ENCODE measurements around the gene EPHB1. TPM values are rescaled to one million over a fixed set of nuclear protein-coding genes. Genes with fewer than 3 reads are reported as not detected.

The EPHB1 gene
- polyA plus RNA-seq, 1 donor from 2014 or later = 18.7 TPM

GRCh38 chr3:135056084-135056730, 261.1 kb downstream of the EPHB1 start:
- H3K9me2 ChIP-seq (ENCODE audit: insufficient read depth, low read length) = no peaks in the 10 kb centered on the region
- no peaks in the 10 kb centered on the region for H3K36me3 ChIP-seq (ENCODE audit: insufficient read depth, low read length)
- no peaks in the 10 kb centered on the region for H3K27me3 ChIP-seq (ENCODE audit: insufficient read depth, low read depth, low read length)
- no peaks in the 10 kb centered on the region for H3F3A ChIP-seq (ENCODE audit: insufficient read depth, low read length, poor library complexity, severe bottlenecking)
- no peak overlapping the region for H3K27ac ChIP-seq (ENCODE audit: low read length)
- H3K4me3 ChIP-seq (ENCODE audit: low read length) = no peak overlapping the region
- H2AFZ ChIP-seq (ENCODE audit: low read depth, low read length) = no peak overlapping the region
- H3K4me2 ChIP-seq (ENCODE audit: low read length) = no peak overlapping the region
- no peak overlapping the region for H3K9ac ChIP-seq (ENCODE audit: low read length)
- no peaks in the 10 kb centered on the region for H4K20me1 ChIP-seq (ENCODE audit: insufficient read depth)
- no peaks in the 10 kb centered on the region for H3K9me3 ChIP-seq (ENCODE audit: low read length)
- TF ChIP-seq, protein P1, sequence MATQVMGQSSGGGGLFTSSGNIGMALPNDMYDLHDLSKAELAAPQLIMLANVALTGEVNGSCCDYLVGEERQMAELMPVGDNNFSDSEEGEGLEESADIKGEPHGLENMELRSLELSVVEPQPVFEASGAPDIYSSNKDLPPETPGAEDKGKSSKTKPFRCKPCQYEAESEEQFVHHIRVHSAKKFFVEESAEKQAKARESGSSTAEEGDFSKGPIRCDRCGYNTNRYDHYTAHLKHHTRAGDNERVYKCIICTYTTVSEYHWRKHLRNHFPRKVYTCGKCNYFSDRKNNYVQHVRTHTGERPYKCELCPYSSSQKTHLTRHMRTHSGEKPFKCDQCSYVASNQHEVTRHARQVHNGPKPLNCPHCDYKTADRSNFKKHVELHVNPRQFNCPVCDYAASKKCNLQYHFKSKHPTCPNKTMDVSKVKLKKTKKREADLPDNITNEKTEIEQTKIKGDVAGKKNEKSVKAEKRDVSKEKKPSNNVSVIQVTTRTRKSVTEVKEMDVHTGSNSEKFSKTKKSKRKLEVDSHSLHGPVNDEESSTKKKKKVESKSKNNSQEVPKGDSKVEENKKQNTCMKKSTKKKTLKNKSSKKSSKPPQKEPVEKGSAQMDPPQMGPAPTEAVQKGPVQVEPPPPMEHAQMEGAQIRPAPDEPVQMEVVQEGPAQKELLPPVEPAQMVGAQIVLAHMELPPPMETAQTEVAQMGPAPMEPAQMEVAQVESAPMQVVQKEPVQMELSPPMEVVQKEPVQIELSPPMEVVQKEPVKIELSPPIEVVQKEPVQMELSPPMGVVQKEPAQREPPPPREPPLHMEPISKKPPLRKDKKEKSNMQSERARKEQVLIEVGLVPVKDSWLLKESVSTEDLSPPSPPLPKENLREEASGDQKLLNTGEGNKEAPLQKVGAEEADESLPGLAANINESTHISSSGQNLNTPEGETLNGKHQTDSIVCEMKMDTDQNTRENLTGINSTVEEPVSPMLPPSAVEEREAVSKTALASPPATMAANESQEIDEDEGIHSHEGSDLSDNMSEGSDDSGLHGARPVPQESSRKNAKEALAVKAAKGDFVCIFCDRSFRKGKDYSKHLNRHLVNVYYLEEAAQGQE (IDR thresholded peaks at IDR 0.05; ENCODE audit: borderline replicate concordance) = no peak
- no peak for TF ChIP-seq TAF1 (IDR thresholded peaks at IDR 0.05; ENCODE audit: low read depth)
- TF ChIP-seq, protein P2, sequence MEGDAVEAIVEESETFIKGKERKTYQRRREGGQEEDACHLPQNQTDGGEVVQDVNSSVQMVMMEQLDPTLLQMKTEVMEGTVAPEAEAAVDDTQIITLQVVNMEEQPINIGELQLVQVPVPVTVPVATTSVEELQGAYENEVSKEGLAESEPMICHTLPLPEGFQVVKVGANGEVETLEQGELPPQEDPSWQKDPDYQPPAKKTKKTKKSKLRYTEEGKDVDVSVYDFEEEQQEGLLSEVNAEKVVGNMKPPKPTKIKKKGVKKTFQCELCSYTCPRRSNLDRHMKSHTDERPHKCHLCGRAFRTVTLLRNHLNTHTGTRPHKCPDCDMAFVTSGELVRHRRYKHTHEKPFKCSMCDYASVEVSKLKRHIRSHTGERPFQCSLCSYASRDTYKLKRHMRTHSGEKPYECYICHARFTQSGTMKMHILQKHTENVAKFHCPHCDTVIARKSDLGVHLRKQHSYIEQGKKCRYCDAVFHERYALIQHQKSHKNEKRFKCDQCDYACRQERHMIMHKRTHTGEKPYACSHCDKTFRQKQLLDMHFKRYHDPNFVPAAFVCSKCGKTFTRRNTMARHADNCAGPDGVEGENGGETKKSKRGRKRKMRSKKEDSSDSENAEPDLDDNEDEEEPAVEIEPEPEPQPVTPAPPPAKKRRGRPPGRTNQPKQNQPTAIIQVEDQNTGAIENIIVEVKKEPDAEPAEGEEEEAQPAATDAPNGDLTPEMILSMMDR (IDR thresholded peaks at IDR 0.05; ENCODE audit: poor library complexity, severe bottlenecking) = no peak
- no peak for TF ChIP-seq POLR2AphosphoS5 (IDR thresholded peaks at IDR 0.05)
- no peak for TF ChIP-seq EP300 (conservative IDR thresholded peaks at IDR 0.05; ENCODE audit: poor library complexity, severe bottlenecking)
- TF ChIP-seq RAD21 (conservative IDR thresholded peaks at IDR 0.05) = no peak
- no peak for TF ChIP-seq SMC3 (conservative IDR thresholded peaks at IDR 0.05; ENCODE audit: poor library complexity)
- TF ChIP-seq MXI1 (conservative IDR thresholded peaks at IDR 0.05; ENCODE audit: poor library complexity, severe bottlenecking) = no peak
- no peak for TF ChIP-seq EZH2 (IDR thresholded peaks at IDR 0.05; ENCODE audit: borderline replicate concordance, insufficient read depth, low read length, poor library complexity, severe bottlenecking)
- no peaks in the 10 kb centered on the region for H3K79me2 ChIP-seq (replicated peaks; ENCODE audit: insufficient read depth, low read length)

DNA sequence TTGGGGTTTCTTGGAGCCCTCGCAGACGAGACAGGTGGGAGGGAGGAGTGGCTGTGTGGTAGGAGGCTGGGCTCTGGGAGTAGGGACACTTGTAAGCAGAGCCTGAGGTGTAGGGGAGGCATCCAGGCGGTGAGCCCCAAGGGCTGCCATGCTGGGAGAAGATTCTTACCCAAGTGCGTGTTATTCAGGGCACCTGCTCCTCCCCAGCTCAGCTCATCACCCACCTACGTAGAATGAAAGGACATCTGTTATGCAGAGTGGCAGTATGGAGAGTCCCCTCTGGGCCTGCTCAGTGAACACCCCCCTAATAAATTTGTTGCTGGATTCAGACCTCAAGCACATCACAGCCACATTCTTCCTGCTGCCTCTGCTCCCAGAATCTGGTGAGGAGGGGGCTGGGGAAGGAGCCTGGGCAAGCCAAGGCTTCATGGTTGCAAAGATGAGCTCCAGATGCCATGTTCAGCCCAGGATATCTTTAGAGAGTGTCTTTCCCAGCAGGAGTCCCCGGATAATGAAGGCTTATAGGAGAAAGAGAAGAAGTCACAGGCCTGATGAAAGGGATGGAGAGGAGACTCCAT, 261.8 kb downstream of the EPHB1 start:
- Histone ChIP-seq H3K9me2 (ENCODE audit: insufficient read depth, low read length) (no peaks in the 10 kb centered on the region), H2AFZ (ENCODE audit: low read depth, low read length) (no peak overlapping the region), H3K9me3 (ENCODE audit: low read length) (no peaks in the 10 kb centered on the region), H3K27me3 (ENCODE audit: insufficient read depth, low read depth, low read length) (no peaks in the 10 kb centered on the region), H3K4me3 (ENCODE audit: low read length) (no peak overlapping the region), H3K4me2 (ENCODE audit: low read length) (no peak overlapping the region), H3K9ac (ENCODE audit: low read length) (no peak overlapping the region), H3K27ac (ENCODE audit: low read length) (no peak overlapping the region), H3F3A (ENCODE audit: insufficient read depth, low read length, poor library complexity, severe bottlenecking) (no peaks in the 10 kb centered on the region), H3K79me2 (replicated peaks; ENCODE audit: insufficient read depth, low read length) (no peaks in the 10 kb centered on the region), H4K20me1 (ENCODE audit: insufficient read depth) (no peaks in the 10 kb centered on the region), H3K36me3 (ENCODE audit: insufficient read depth, low read length) (no peaks in the 10 kb centered on the region)
- TF ChIP-seq MXI1 (conservative IDR thresholded peaks at IDR 0.05; ENCODE audit: poor library complexity, severe bottlenecking) (no peak), POLR2AphosphoS5 (IDR thresholded peaks at IDR 0.05) (no peak), SMC3 (conservative IDR thresholded peaks at IDR 0.05; ENCODE audit: poor library complexity) (no peak), TAF1 (IDR thresholded peaks at IDR 0.05; ENCODE audit: low read depth) (no peak), EZH2 (IDR thresholded peaks at IDR 0.05; ENCODE audit: borderline replicate concordance, insufficient read depth, low read length, poor library complexity, severe bottlenecking) (no peak), EP300 (conservative IDR thresholded peaks at IDR 0.05; ENCODE audit: poor library complexity, severe bottlenecking) (no peak), RAD21 (conservative IDR thresholded peaks at IDR 0.05) (no peak)
- TF ChIP-seq, protein P2 (IDR thresholded peaks at IDR 0.05; ENCODE audit: poor library complexity, severe bottlenecking) = no peak
- TF ChIP-seq, protein P1 (IDR thresholded peaks at IDR 0.05; ENCODE audit: borderline replicate concordance) = no peak
